Skeletal muscle satellite cell (primary cell): Measurements from ENCODE around the gene OR13J1. TPM values are rescaled to one million over a fixed set of nuclear protein-coding genes. Genes with fewer than 3 reads are reported as not detected.
"Not testable (repeated sequence)": the region's sequence is repeated elsewhere in the genome, so short reads cannot be mapped to it uniquely, and the experiment has no call there.

Experiments used
- H3K27me3 ChIP-seq: 2 replicates; pipeline ENCODE4 v1.7.0; 2013; ENCODE audit warnings: low read length; ENCODE audit not compliant: control insufficient read depth, insufficient read depth
- H3K36me3 ChIP-seq: 2 replicates; pipeline ENCODE4 v1.7.0; 2013; ENCODE audit warnings: mild to moderate bottlenecking, control low read depth, low read length; ENCODE audit not compliant: insufficient read depth
- H3K4me1 ChIP-seq: 2 replicates; pipeline ENCODE4 v1.7.0; 2013; ENCODE audit warnings: low read length; ENCODE audit not compliant: control insufficient read depth, insufficient read depth
- H3K4me2 ChIP-seq: 2 replicates; pipeline ENCODE4 v1.7.0; 2013; ENCODE audit warnings: mild to moderate bottlenecking, low read length
- H3K4me3 ChIP-seq: 2 replicates; pipeline ENCODE4 v1.7.0; 2013; ENCODE audit warnings: low read length
- H3K9ac ChIP-seq: 2 replicates; pipeline ENCODE4 v1.7.0; 2013; ENCODE audit warnings: mild to moderate bottlenecking, low read depth, low read length, moderate library complexity
- H3K9me3 ChIP-seq: replicated peaks from 2 replicates; pipeline ENCODE4 v1.7.0; 2013; ENCODE audit warnings: mild to moderate bottlenecking, control low read depth, low read length
- total RNA-seq: library from RNA; depleted of rRNA; stranded (reverse); fragments of >200 nt; gene quantifications from 2 replicates; pipeline ENCODE4 v1.2.3, GENCODE V29; 2012; rRNA removed

The OR13J1 gene
- not detected in 2 replicates for total RNA-seq

GRCh38 chr9:35870351-35870923, at the start of gene OR13J1:
OR13J1 (minus strand) TSS chr9:35870401; CDS start chr9:35870401, 0 bp downstream.
- Histone ChIP-seq H3K9ac (no peak within 1 kb of the TSS), H3K9me3 (no peaks in the 10 kb centered on the region), H3K36me3 (no peaks in the 10 kb centered on the region), H3K4me1 (no peaks in the 10 kb centered on the region), H3K4me2 (no peak within 1 kb of the TSS), H3K27me3 (no peaks in the 10 kb centered on the region), H3K4me3 (no peak within 1 kb of the TSS)

- Histone ChIP-seq H3K36me3 (no peaks in the 10 kb centered on the region), H3K9ac (no peak overlapping the region), H3K9me3 (no peaks in the 10 kb centered on the region), H3K4me1 (peaks cover 25% of the 10 kb centered on the region), H3K4me3 (no peak overlapping the region), H3K4me2 (no peak overlapping the region), H3K27me3 (no peaks in the 10 kb centered on the region)
These were observed 49.2 kb upstream of the OR13J1 start for GRCh38 chr9:35919212-35920008.

GRCh38 chr9:35918780-35919179, 48.6 kb upstream of the OR13J1 start:
- no peaks in the 10 kb centered on the region for H3K9me3 ChIP-seq
- H3K27me3 ChIP-seq: no peaks in the 10 kb centered on the region
- H3K4me3 ChIP-seq: no peak overlapping the region
- H3K36me3 ChIP-seq: no peaks in the 10 kb centered on the region
- peaks cover 24% of the 10 kb centered on the region for H3K4me1 ChIP-seq
- no peak overlapping the region for H3K4me2 ChIP-seq
- H3K9ac ChIP-seq: no peak overlapping the region

- Histone ChIP-seq H3K9me3 (no peaks in the 10 kb centered on the region), H3K4me3 (no peak overlapping the region), H3K4me1 (peaks cover 16% of the 10 kb centered on the region), H3K36me3 (no peaks in the 10 kb centered on the region), H3K4me2 (no peak overlapping the region), H3K27me3 (no peaks in the 10 kb centered on the region), H3K9ac (no peak overlapping the region)
These were observed 47.1 kb upstream of the OR13J1 start for GRCh38 chr9:35917261-35917660.

GRCh38 chr9:35915681-35916294, 45.6 kb upstream of the OR13J1 start:
- H3K36me3 ChIP-seq: no peaks in the 10 kb centered on the region
- no peak overlapping the region for H3K9ac ChIP-seq
- H3K4me2 ChIP-seq: no peak overlapping the region
- H3K4me1 ChIP-seq: peaks cover 26% of the 10 kb centered on the region
- no peaks in the 10 kb centered on the region for H3K27me3 ChIP-seq
- no peaks in the 10 kb centered on the region for H3K9me3 ChIP-seq
- no peak overlapping the region for H3K4me3 ChIP-seq

GRCh38 chr9:35914301-35914807, 44.2 kb upstream of the OR13J1 start:
- no peaks in the 10 kb centered on the region for H3K36me3 ChIP-seq
- H3K4me3 ChIP-seq: no peak overlapping the region
- H3K4me2 ChIP-seq: peak overlapping the region; percentile 14
- no peak overlapping the region for H3K9ac ChIP-seq
- H3K4me1 ChIP-seq: peaks cover 33% of the 10 kb centered on the region
- no peaks in the 10 kb centered on the region for H3K9me3 ChIP-seq
- no peaks in the 10 kb centered on the region for H3K27me3 ChIP-seq

GRCh38 chr9:35913429-35913828, 43.2 kb upstream of the OR13J1 start:
- H3K27me3 ChIP-seq, H3K4me3 ChIP-seq, H3K9me3 ChIP-seq, H3K4me2 ChIP-seq, H3K36me3 ChIP-seq, H3K9ac ChIP-seq: not testable (repeated sequence)
- peaks cover 39% of the 10 kb centered on the region for H3K4me1 ChIP-seq

- Histone ChIP-seq H3K4me2 (no peak overlapping the region), H3K36me3 (no peaks in the 10 kb centered on the region), H3K9ac (no peak overlapping the region), H3K4me1 (peaks cover 44% of the 10 kb centered on the region), H3K4me3 (no peak overlapping the region), H3K27me3 (no peaks in the 10 kb centered on the region), H3K9me3 (no peaks in the 10 kb centered on the region)
These were observed 42.7 kb upstream of the OR13J1 start for GRCh38 chr9:35912791-35913400.

GRCh38 chr9:35911690-35912089, 41.5 kb upstream of the OR13J1 start:
- Histone ChIP-seq H3K9me3 (no peaks in the 10 kb centered on the region), H3K4me2 (no peak overlapping the region), H3K4me3 (no peak overlapping the region), H3K9ac (no peak overlapping the region), H3K4me1 (peaks cover 56% of the 10 kb centered on the region), H3K36me3 (no peaks in the 10 kb centered on the region), H3K27me3 (no peaks in the 10 kb centered on the region)

GRCh38 chr9:35910613-35911359, 40.6 kb upstream of the OR13J1 start:
- Histone ChIP-seq H3K4me3 (no peak overlapping the region), H3K36me3 (no peaks in the 10 kb centered on the region), H3K27me3 (no peaks in the 10 kb centered on the region), H3K9me3 (no peaks in the 10 kb centered on the region), H3K4me2 (no peak overlapping the region), H3K9ac (peak overlapping the region; percentile 10), H3K4me1 (peaks cover 65% of the 10 kb centered on the region)
